Subcutaneous adipose tissue (tissue), 4 donors: ENCODE measurements around the gene CDA. TPM values are rescaled to one million over a fixed set of nuclear protein-coding genes. Genes with fewer than 3 reads are reported as not detected.

Experiments used
- total RNA-seq, 4 donors: library from RNA; depleted of rRNA; stranded (reverse); fragments of >200 nt; gene quantifications; one replicate each; pipeline ENCODE4 v1.1.0, GENCODE V29; 2016
- TF ChIP-seq, protein P1 (sequence below): fragments of 450-650 bp; IDR thresholded peaks from one replicate; pipeline ENCODE4 v1.5.1; 2016; ENCODE audit warnings: low read depth, mild to moderate bottlenecking, control low read depth, antibody characterized with exemption, moderate library complexity

CDA gene
- total RNA-seq, 4 donors from 2014 or later: 0.68 to 4.9 (median 2.4) TPM; not detected in 1

DNA sequence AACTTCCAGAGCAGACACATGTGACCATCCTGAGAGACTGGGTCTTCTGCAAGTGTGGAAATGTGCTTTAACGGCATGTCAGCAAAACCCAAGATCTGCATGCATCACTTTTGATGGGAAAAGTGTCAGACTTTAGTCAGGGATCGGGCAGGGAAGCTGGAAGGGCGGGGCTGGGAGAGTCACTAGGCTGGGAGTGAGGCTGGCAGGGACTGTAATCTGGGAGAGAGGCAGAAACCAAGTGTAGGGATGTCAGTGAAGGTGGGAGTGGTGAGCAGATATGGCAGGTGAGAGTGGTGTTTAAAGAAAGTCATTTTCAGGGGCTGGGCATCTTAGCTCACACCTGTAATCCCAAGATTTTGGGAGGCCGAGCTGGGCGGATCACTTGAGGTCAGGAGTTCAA is 11.3 kb downstream of the CDA start:
- TF ChIP-seq, protein P1, sequence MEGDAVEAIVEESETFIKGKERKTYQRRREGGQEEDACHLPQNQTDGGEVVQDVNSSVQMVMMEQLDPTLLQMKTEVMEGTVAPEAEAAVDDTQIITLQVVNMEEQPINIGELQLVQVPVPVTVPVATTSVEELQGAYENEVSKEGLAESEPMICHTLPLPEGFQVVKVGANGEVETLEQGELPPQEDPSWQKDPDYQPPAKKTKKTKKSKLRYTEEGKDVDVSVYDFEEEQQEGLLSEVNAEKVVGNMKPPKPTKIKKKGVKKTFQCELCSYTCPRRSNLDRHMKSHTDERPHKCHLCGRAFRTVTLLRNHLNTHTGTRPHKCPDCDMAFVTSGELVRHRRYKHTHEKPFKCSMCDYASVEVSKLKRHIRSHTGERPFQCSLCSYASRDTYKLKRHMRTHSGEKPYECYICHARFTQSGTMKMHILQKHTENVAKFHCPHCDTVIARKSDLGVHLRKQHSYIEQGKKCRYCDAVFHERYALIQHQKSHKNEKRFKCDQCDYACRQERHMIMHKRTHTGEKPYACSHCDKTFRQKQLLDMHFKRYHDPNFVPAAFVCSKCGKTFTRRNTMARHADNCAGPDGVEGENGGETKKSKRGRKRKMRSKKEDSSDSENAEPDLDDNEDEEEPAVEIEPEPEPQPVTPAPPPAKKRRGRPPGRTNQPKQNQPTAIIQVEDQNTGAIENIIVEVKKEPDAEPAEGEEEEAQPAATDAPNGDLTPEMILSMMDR: no peak

GRCh38 chr1:20601129-20601825 is 12.4 kb downstream of the CDA start:
- TF ChIP-seq, protein P1: no peak

GRCh38 chr1:20602851-20603450 is 14.1 kb downstream of the CDA start:
- TF ChIP-seq, protein P1: no peak

GRCh38 chr1:20603504-20604464 is 14.9 kb downstream of the CDA start:
- TF ChIP-seq, protein P1: no peak

DNA sequence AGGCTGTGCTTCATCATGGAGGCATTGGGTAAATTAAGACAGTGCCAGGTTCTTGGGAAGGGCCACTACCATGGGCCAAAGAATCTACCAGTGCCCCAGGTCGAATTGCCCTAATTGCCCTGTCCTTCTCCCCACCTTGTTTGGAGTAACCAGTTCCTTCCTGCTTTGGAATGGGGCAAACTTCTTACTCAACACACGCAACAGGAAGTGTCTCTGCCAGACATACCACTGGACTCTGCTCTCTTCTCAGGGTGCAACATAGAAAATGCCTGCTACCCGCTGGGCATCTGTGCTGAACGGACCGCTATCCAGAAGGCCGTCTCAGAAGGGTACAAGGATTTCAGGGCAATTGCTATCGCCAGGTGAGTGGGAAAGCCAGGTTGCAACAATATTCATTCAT is 15.8 kb downstream of the CDA start:
- TF ChIP-seq, protein P1: no peak

- TF ChIP-seq, protein P1: no peak
Measured at GRCh38 chr1:20609541-20609940, 20.6 kb downstream of the CDA start.

- TF ChIP-seq, protein P1: no peak
Measured at GRCh38 chr1:20610970-20611369, 22.1 kb downstream of the CDA start.
